ENCODE measurements around the gene CCDC50.

DNA sequence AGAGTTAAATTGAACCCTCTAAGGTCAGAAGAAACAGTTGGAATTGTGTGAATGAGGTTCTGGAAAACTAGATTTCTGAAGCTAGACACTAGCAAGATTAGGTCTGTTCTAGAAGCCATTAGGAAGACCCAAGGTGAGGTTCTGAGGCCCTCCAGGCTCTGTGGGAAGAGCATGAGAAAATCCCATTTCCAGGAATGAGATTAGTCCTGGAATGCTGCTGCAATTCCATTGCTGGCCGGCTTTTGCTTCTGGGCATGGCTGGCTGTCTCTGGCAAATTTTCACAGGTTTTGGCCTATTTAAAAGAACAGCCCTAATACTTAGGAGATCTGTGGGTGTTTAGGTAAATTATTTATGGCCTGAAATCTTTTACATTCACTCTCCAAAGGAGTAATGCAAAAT, 104.8 kb downstream of the CCDC50 start:
- TF ChIP-seq, protein P1, sequence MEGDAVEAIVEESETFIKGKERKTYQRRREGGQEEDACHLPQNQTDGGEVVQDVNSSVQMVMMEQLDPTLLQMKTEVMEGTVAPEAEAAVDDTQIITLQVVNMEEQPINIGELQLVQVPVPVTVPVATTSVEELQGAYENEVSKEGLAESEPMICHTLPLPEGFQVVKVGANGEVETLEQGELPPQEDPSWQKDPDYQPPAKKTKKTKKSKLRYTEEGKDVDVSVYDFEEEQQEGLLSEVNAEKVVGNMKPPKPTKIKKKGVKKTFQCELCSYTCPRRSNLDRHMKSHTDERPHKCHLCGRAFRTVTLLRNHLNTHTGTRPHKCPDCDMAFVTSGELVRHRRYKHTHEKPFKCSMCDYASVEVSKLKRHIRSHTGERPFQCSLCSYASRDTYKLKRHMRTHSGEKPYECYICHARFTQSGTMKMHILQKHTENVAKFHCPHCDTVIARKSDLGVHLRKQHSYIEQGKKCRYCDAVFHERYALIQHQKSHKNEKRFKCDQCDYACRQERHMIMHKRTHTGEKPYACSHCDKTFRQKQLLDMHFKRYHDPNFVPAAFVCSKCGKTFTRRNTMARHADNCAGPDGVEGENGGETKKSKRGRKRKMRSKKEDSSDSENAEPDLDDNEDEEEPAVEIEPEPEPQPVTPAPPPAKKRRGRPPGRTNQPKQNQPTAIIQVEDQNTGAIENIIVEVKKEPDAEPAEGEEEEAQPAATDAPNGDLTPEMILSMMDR (IDR thresholded peaks at IDR 0.05; ENCODE audit: insufficient read depth, low read depth, low read length), result no peak
- TF ChIP-seq EZH2 (IDR thresholded peaks at IDR 0.05; ENCODE audit: insufficient read depth, low read length), result no peak
